ENCODE data around the gene ZNF609.

GRCh38 chr15:64425221-64425620, 35.2 kb upstream of the ZNF609 start:
- TF ChIP-seq POLR2AphosphoS5 (IDR thresholded peaks at IDR 0.05; ENCODE audit: low read depth, low read length) (no peak), POLR2A (IDR thresholded peaks at IDR 0.05; ENCODE audit: low read depth, low read length) (no peak), TAF1 (IDR thresholded peaks at IDR 0.05; ENCODE audit: low read depth, low read length) (no peak)
